HEK293T (cell line): ENCODE results near the gene RBM20.

Source experiments
- ARNT ChIP-seq: fragments of 450-650 bp; IDR thresholded peaks from 2 replicates; pipeline ENCODE4 v1.6.1; 2017; ENCODE audit warnings: mild to moderate bottlenecking
- FOXM1 ChIP-seq: fragments of 450-650 bp; IDR thresholded peaks from 2 replicates; pipeline ENCODE4 v1.6.1; 2017; ENCODE audit warnings: mild to moderate bottlenecking, borderline replicate concordance
- HDGF ChIP-seq: fragments of 450-650 bp; IDR thresholded peaks from 2 replicates; pipeline ENCODE4 v1.6.1; 2017; ENCODE audit warnings: antibody characterized with exemption, borderline replicate concordance
- SP1 ChIP-seq: fragments of 450-650 bp; IDR thresholded peaks from 2 replicates; pipeline ENCODE4 v1.6.1; 2017
- SUZ12 ChIP-seq: fragments of 450-650 bp; IDR thresholded peaks from 2 replicates; pipeline ENCODE4 v1.6.1; 2016; ENCODE audit warnings: mild to moderate bottlenecking

DNA sequence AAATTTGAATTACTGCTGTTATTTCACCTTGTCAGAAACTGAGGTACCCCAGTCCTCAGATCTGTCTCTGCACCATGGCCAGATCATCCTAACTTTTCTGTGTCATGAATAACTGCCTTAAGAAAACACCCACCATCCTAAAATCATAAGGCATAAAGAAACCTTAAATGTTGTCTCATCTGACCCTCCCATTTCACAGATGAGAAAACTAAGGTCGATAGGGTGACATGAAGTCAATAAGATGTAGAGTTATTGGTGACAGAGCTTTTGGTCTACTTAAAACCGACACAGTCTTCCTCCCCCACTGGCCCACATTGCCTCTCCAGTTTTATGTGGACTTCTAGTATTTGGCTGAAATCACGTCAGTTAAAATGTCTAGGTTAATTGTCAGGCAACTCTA, 126.1 kb downstream of the RBM20 start:
- TF ChIP-seq SUZ12 = no peak
- no peak for TF ChIP-seq HDGF
- no peak for TF ChIP-seq SP1
- no peak for TF ChIP-seq ARNT
- no peak for TF ChIP-seq FOXM1
